NCI-H82 treated with DMSO at 0.1 percent for 48 hours (cell line): ENCODE data around the gene CALHM1.

Experiments used
- DNase-seq: peaks from one replicate; lab custom pipeline; 2025; ENCODE audit not compliant: unreplicated experiment; lab: John Stamatoyannopoulos, UW

CALHM1 gene

DNA sequence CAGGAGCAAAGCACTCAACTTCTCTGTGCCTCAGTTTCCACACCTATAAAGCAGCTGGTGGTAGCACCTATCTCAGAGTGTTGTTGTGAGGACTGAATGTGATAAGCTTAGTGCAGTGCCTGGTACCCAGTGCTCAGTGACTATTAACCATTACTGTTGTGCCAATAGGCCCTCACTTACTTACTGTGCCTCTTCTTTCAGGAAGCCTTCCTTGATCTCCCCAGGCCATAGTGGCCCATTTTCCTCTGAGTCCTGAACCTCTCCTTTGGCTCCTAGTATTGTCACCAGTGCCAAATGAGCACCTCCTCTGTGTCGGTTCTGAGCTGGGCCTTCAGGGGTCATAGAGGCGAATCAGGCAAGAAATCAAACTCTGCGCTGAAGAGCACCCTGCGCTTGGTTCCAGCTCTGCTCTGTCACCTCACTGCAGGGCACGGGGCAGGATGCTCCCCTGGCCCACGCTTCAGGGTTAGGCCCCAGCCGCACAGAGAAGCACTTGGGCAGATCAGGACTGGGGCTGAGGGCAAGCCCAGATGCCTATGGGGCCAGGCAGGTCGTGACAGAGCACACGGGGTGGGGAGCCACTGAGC lies 2.5 kb downstream of the CALHM1 start:
- DNase-seq: no peak

DNA sequence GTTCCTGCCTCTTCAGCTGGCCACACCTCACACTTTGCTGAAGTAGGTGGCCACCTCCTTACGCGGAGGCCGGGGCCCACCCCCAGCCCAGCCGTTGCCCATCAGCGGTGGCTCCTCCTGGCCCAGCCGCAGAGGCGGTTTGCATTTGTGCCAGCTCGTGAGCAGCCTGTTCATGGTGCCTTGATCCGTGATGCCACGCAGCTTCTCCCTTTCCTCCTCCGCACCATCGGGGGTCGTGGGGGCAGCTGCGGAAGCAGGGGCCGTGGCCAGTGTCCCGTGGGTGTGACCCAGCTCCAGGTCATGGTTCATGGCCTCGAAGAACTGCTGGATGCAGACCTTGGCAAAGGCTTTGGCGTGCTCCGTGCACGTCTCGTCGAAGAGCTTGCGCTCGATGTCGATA lies 3.5 kb downstream of the CALHM1 start:
- no peak for DNase-seq

DNA sequence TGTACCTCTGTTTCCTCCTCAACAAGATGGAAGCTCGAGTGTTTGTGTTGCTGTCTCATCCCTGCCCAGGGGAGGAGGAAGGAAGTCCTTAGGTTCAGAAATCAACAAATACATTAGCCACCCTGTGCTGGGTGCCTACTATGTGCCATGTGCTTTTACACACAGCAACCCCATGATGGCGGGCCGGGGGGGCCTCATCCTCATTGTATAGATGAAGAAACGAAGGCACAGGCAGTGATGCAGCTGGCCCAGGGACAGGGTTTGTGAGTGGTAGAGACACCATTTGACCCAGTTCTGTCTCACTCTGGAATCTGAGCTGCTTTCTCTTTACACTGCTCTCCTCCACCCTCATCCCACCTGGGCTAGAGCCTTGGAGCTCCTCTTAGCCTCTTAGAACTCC lies 4.7 kb downstream of the CALHM1 start:
- DNase-seq: no peak

- DNase-seq: no peak
Observed at GRCh38 chr10:103452506-103453230, 6.0 kb downstream of the CALHM1 start.

- DNase-seq: no peak
Observed at GRCh38 chr10:103451831-103452505, 6.7 kb downstream of the CALHM1 start, which contains the start of gene CALHM2. Gene CALHM2, minus strand, starts transcription at chr10:103452370. Its CDS starts 2,429 bp downstream, at chr10:103449941.

- DNase-seq: no peak
Observed at GRCh38 chr10:103451091-103451813, 7.4 kb downstream of the CALHM1 start.

- no peak for DNase-seq
Observed at GRCh38 chr10:103450201-103450695, 8.5 kb downstream of the CALHM1 start.

- DNase-seq: no peak
Observed at GRCh38 chr10:103449208-103450144, 9.2 kb downstream of the CALHM1 start.

GRCh38 chr10:103448746-103449145 lies 10.0 kb downstream of the CALHM1 start:
- DNase-seq: no peak

- no peak for DNase-seq
Observed at GRCh38 chr10:103447187-103447586, 11.5 kb downstream of the CALHM1 start.

GRCh38 chr10:103445767-103446567 lies 12.7 kb downstream of the CALHM1 start:
- no peak for DNase-seq

DNA sequence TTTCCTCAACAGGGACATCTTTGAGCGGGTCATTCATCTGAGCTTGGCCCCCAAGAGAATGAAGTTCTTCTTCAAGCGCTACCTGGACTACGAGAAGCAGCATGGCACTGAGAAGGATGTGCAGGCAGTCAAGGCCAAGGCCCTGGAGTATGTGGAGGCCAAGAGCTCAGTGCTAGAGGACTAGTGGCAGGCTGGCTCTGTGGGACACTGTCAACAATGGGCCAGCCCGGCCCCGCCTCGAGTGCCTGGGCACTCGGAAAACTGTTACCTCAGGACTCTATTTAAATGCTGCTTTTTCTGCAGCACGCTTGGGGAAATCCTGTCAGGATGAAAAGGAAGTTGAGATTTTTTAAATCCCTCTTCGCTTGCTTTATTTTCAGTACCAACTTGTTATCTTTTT lies 13.3 kb downstream of the CALHM1 start:
- DNase-seq: no peak

- no peak for DNase-seq
Observed at GRCh38 chr10:103444478-103444877, 14.2 kb downstream of the CALHM1 start.

DNA sequence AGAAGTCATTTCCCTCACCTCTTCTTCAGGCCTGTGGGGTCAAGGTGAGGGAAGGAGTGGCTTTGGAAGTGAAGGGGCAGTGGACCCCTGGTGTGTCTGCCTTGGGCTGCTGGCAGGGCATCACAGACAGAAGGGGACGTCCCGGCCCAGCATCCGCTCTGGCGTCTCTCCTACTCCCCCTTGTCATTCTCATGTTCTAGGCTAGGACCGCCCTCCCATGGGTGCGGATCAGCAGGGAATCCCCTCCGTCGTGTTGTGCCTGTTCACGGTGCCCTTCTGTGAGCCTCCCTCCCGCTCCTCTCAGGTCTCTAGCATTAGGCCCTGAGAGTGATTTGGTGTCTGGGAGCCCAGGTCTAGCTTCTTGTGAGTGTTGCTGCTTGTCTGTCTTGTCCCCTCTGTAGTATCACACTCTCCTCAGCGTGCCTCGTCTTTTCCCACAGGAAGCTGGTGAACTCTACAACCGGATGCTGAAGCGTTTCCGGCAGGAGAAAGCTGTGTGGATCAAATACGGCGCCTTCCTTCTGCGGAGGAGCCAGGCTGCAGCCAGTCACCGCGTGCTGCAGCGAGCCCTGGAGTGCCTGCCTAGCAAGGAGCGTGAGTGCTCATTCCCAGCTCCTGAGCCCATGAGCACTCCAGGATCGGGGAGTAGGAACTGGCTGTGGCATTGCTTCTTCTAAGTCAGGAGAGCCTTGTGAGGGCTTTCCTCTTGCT lies 15.1 kb downstream of the CALHM1 start:
- no peak for DNase-seq

DNA sequence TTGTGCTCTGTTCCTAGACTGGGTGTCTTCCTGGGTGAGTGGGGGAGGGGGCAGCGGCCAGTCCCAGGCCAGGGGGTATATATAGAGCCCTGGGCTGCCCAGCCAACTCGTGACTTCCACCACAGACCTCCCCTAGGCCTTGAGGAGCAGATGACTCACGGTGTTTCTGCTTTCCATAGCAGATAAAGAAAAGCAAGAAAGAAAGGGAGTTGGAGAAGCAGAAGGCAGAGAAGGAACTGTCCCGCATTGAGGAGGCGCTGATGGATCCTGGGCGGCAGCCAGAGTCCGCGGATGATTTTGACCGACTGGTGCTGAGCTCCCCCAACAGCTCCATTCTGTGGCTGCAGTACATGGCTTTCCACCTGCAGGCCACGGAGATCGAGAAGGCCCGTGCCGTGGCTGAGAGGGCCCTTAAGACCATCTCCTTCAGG lies 16.7 kb downstream of the CALHM1 start:
- no peak for DNase-seq

GRCh38 chr10:103441611-103442010 lies 17.1 kb downstream of the CALHM1 start:
- DNase-seq: no peak

DNA sequence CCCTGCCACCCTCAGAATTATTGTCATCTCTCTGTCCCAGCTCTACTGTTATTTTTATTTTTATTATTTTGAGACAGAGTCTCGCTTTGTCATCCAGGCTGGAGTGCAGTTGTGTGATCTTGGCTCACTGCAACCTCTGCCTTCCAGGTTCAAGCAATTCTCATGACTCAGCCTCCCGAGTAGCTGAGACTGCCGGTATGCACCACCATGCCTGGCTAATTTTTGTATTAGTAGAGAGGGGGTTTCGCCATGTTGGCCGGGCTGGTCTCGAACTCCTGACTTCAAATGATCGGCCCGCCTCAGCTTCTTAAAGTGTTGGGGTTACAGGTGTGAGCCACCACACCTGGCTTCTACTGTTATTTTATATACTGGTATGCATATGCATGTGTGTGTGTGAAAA lies 17.5 kb downstream of the CALHM1 start:
- DNase-seq: no peak

GRCh38 chr10:103440416-103440815 lies 18.3 kb downstream of the CALHM1 start:
- DNase-seq: no peak

DNA sequence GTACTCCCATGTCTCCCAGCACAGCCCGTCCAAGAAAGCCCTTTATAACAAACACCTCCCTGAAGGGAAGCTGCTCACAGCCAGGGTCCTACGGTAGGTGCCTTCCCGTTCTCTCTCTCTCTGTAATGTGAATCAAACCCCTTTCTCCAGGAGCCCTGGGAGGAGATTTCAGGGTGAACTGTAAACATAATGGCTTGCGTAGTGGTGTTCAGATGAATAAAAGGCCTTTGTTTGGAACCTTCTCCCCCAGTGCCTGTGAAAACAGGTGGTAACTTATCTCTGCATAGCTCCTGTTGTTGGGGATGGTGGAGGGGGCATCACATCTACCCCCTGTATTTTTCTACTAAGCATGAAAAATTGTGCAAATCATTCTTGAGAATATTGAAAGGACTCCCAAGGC lies 18.9 kb downstream of the CALHM1 start:
- no peak for DNase-seq
